Mammary epithelial cell (primary cell): ENCODE results near the gene UGGT2.
"Not testable (repeated sequence)": the region's sequence is repeated elsewhere in the genome, so short reads cannot be mapped to it uniquely, and the experiment has no call there.

ENCODE experiments used
- CTCF ChIP-seq, 2 donors: IDR thresholded peaks in 1 of 2; conservative IDR thresholded peaks in 1 of 2; 2 replicates each; pipeline ENCODE4 v1.5.1; 2011 to 2012; ENCODE audit warnings: inconsistent platforms in 2 of 2, low read length in 2 of 2, mild to moderate bottlenecking in 2 of 2, control low read depth in 1 of 2, low read depth in 1 of 2; ENCODE audit not compliant: insufficient read depth in 1 of 2; ENCODE audit errors: extremely low read depth in 1 of 2
- EZH2 ChIP-seq: IDR thresholded peaks from 2 replicates; pipeline ENCODE4 v1.6.1; 2012; ENCODE audit warnings: low read length, inconsistent platforms, borderline replicate concordance

- TF ChIP-seq EZH2; CTCF (conservative IDR thresholded peaks at IDR 0.05 in 1 of 2, IDR thresholded peaks at IDR 0.05 in 1 of 2; ENCODE audit: extremely low read depth in 1 of 2, insufficient read depth in 1 of 2, low read depth in 1 of 2, low read length in 2 of 2): not testable (repeated sequence)
Measured at GRCh38 chr13:95928367-95928906, 124.8 kb downstream of the UGGT2 start.
